Transverse colon (tissue), 4 donors: Measurements from ENCODE around the gene PLB1.

Experiments used
- CTCF ChIP-seq, 5 experiments: fragments of 200-600 bp in 3 of 5; fragments of 450-650 bp in 2 of 5; sonication (generic) in 3 of 5; IDR thresholded peaks; 1 replicate in 2 of 5; 2 replicates in 3 of 5; pipeline ENCODE4 v1.5.1; 2016 to 2017; ENCODE audit warnings: antibody characterized with exemption in 5 of 5, inconsistent platforms in 3 of 5, mild to moderate bottlenecking in 2 of 5, moderate library complexity in 1 of 5
- POLR2A ChIP-seq: fragments of 450-650 bp; IDR thresholded peaks from one replicate; pipeline ENCODE4 v1.6.1; 2016; ENCODE audit warnings: antibody characterized with exemption, mild to moderate bottlenecking, moderate library complexity
- POLR2AphosphoS5 ChIP-seq, 3 donors: sonication (generic); formaldehyde crosslinking; IDR thresholded peaks; one replicate each; pipeline ENCODE4 v1.6.1; 2016; ENCODE audit warnings: antibody characterized with exemption in 3 of 3

DNA sequence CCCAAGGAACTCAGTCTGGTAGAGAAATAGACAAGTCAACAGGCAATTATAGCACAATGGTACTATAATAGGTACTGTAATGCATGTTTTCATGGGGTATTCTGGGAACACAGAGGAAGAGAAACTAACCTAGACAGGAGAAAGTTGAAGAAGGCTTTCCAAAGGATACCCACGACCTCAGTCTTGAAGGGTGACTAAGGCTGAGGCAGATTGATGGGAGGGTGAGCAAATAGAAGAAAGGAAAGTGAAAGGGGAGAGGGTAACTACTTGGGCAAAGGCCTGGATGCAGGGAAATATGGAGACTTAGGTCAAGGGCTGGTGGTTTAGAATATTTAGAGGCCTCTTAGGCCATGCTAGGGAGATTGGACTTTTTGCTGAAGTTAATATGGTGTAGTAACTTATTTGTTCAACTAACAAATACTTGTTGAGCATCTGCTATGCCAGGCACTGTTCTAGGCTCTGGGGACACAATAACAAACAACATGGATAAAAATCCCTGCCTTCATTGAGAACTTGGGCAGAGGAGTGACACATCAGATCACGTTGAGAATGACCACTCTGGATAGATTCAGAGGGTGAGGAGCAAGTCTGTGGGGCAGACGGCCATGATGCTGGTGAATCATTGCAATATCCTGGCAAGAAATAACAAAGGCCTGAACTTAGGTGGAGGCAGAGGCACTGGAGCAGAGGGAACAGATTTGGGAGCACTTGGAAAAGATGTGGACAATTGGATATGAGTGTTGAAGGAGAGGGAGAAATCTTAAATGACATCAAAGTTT, 56.4 kb downstream of the PLB1 start:
- no peak for TF ChIP-seq CTCF (IDR thresholded peaks at IDR 0.05)
- no peak for TF ChIP-seq POLR2A
- no peak for TF ChIP-seq POLR2AphosphoS5 (IDR thresholded peaks at IDR 0.05)
